H1 (cell line): ENCODE measurements around the gene KLHDC7A. TPM values are rescaled to one million over a fixed set of nuclear protein-coding genes. Genes with fewer than 3 reads are reported as not detected.
A peak's percentile ranks its signal among the peaks of the same experiment; 100 is the strongest.

Experiments
- CTCF ChIA-PET: fragments of 300-600 bp; sonication (Branson Sonifier 250); formaldehyde crosslinking; loops from one replicate; lab custom pipeline; 2021; ENCODE audit not compliant: partially characterized antibody; lab: Charles Lee
- POLR2A ChIA-PET: fragments of 300-600 bp; sonication (Branson Sonifier 250); formaldehyde crosslinking; loops from one replicate; lab custom pipeline; 2021; ENCODE audit warnings: inconsistent platforms; ENCODE audit not compliant: partially characterized antibody; lab: Charles Lee
- DNase-seq, 2 experiments: peaks; one replicate each; pipeline versions ENCODE4 v3.0.0 to v3.0.0-alpha.2; 2010 to 2022; ENCODE audit warnings: low spot score in 2 of 2, low read depth in 1 of 2, mixed read lengths in 1 of 2
- FAIRE-seq: peaks from 2 replicates; lab custom pipeline; 2011; peaks lifted over from hg19 to GRCh38; lab: Jason Lieb, UNC
- H2AFZ ChIP-seq: 2 replicates; pipeline ENCODE4 v1.8.1; 2012; ENCODE audit warnings: low read length, inconsistent platforms
- H2AK5ac ChIP-seq: 2 replicates; pipeline ENCODE4 v1.6.1; 2013; ENCODE audit warnings: low read depth, low read length
- H2BK120ac ChIP-seq: replicated peaks from 2 replicates; pipeline ENCODE3; 2013; ENCODE audit warnings: low read depth, low read length, inconsistent platforms
- H2BK12ac ChIP-seq: 2 replicates; pipeline ENCODE4 v1.6.1; 2013; ENCODE audit warnings: low read depth, low read length
- H2BK15ac ChIP-seq: 2 replicates; pipeline ENCODE4 v1.6.1; 2013; ENCODE audit warnings: low read length
- H2BK20ac ChIP-seq: 2 replicates; pipeline ENCODE4 v1.6.1; 2013; ENCODE audit warnings: low read length
- H2BK5ac ChIP-seq: 2 replicates; pipeline ENCODE4 v1.6.1; 2013; ENCODE audit warnings: low read depth, low read length
- H3K14ac ChIP-seq: 2 replicates; pipeline ENCODE4 v1.6.1; 2013; ENCODE audit warnings: inconsistent platforms; ENCODE audit not compliant: insufficient read length
- H3K18ac ChIP-seq: 2 replicates; pipeline ENCODE4 v1.6.1; 2013; ENCODE audit warnings: low read length; ENCODE audit errors: extremely low read depth
- H3K23ac ChIP-seq: 2 replicates; pipeline ENCODE4 v1.6.1; 2013; ENCODE audit warnings: inconsistent platforms; ENCODE audit not compliant: insufficient read length
- H3K23me2 ChIP-seq: 2 replicates; pipeline ENCODE4 v1.6.1; 2013; ENCODE audit warnings: low read depth, low read length
- H3K27ac ChIP-seq: 2 replicates; pipeline ENCODE4 v1.6.1; 2011; ENCODE audit warnings: low read depth, low read length, inconsistent platforms
- H3K27me3 ChIP-seq, 4 experiments: replicated peaks in 1 of 4; 1 replicate in 1 of 4; 2 replicates in 3 of 4; pipeline versions ENCODE4 v1.6.1 to v1.8.1; 2011 to 2013; ENCODE audit warnings: low read length in 3 of 4, mild to moderate bottlenecking in 3 of 4, inconsistent platforms in 2 of 4, mixed read lengths in 2 of 4, moderate library complexity in 1 of 4; ENCODE audit not compliant: control insufficient read depth in 3 of 4, insufficient read depth in 3 of 4; ENCODE audit errors: extremely low read depth in 1 of 4
- H3K36me3 ChIP-seq, 4 experiments: 2 replicates each; pipeline versions ENCODE4 v1.6.1 to v1.8.1; 2011 to 2013; ENCODE audit warnings: mild to moderate bottlenecking in 4 of 4, low read length in 3 of 4, moderate library complexity in 2 of 4, control low read depth in 1 of 4, inconsistent platforms in 1 of 4; ENCODE audit not compliant: insufficient read depth in 4 of 4, control insufficient read depth in 2 of 4
- H3K4ac ChIP-seq: replicated peaks from 2 replicates; pipeline ENCODE3; 2013; ENCODE audit warnings: low read length, low read depth, mixed read lengths, inconsistent platforms; ENCODE audit not compliant: insufficient read length
- H3K4me1 ChIP-seq, 4 experiments: replicated peaks in 1 of 4; 1 replicate in 1 of 4; 2 replicates in 3 of 4; pipeline versions ENCODE4 v1.6.1 to v1.8.1; 2011 to 2013; ENCODE audit warnings: low read length in 3 of 4, inconsistent platforms in 2 of 4, mixed read lengths in 1 of 4; ENCODE audit not compliant: insufficient read depth in 4 of 4, control insufficient read depth in 3 of 4
- H3K4me2 ChIP-seq, 2 experiments: 2 replicates each; pipeline versions ENCODE4 v1.6.1 to v1.8.1; 2011 to 2013; ENCODE audit warnings: low read depth in 2 of 2, low read length in 2 of 2, control low read depth in 1 of 2, inconsistent platforms in 1 of 2, mild to moderate bottlenecking in 1 of 2; ENCODE audit not compliant: insufficient read depth in 1 of 2
- H3K4me3 ChIP-seq, 4 experiments: fragments of 200-600, 300-600 bp in 1 of 4; sonication (generic), shearing (Covaris generic), sonication (Bioruptor Twin) in 1 of 4; 2 replicates each; pipeline versions ENCODE4 v1.5.1 to v1.8.1; 2011 to 2016; ENCODE audit warnings: low read length in 4 of 4, low read depth in 3 of 4, control low read depth in 2 of 4, inconsistent platforms in 2 of 4, mild to moderate bottlenecking in 2 of 4, mixed read lengths in 1 of 4, moderate library complexity in 1 of 4; ENCODE audit not compliant: insufficient read depth in 2 of 4; ENCODE audit errors: extremely low read depth in 1 of 4
- H3K56ac ChIP-seq: replicated peaks from 2 replicates; pipeline ENCODE3; 2013; ENCODE audit warnings: low read depth, mild to moderate bottlenecking, mixed read lengths, low read length, inconsistent platforms; ENCODE audit not compliant: insufficient read length
- H3K79me1 ChIP-seq: 2 replicates; pipeline ENCODE4 v1.6.1; 2013; ENCODE audit warnings: low read depth, low read length, control low read depth
- H3K79me2 ChIP-seq, 2 experiments: 2 replicates each; pipeline versions ENCODE4 v1.6.1 to v1.8.1; 2012 to 2013; ENCODE audit warnings: low read length in 2 of 2, mild to moderate bottlenecking in 2 of 2, inconsistent platforms in 1 of 2; ENCODE audit not compliant: insufficient read depth in 2 of 2, control insufficient read depth in 1 of 2
- H3K9ac ChIP-seq, 4 experiments: replicated peaks in 1 of 4; 1 replicate in 1 of 4; 2 replicates in 3 of 4; pipeline versions ENCODE4 v1.6.1 to v1.8.1; 2011 to 2013; ENCODE audit warnings: low read depth in 3 of 4, low read length in 3 of 4, control low read depth in 2 of 4, mild to moderate bottlenecking in 2 of 4, moderate library complexity in 2 of 4, inconsistent platforms in 1 of 4; ENCODE audit errors: extremely low read depth in 1 of 4
- H3K9me3 ChIP-seq, 2 experiments: 2 replicates each; pipeline versions ENCODE4 v1.6.1 to v1.8.1; 2012 to 2013; ENCODE audit warnings: mild to moderate bottlenecking in 2 of 2, moderate library complexity in 2 of 2, control low read depth in 1 of 2, inconsistent platforms in 1 of 2, low read depth in 1 of 2, low read length in 1 of 2, mixed read lengths in 1 of 2; ENCODE audit not compliant: insufficient read depth in 2 of 2
- H4K20me1 ChIP-seq, 2 experiments: replicated peaks in 1 of 2; 2 replicates each; pipeline versions ENCODE3 to v1.8.1; 2011 to 2013; ENCODE audit warnings: inconsistent platforms in 2 of 2, low read length in 2 of 2, mild to moderate bottlenecking in 1 of 2; ENCODE audit not compliant: insufficient read depth in 2 of 2, control insufficient read depth in 1 of 2
- H4K5ac ChIP-seq: 2 replicates; pipeline ENCODE4 v1.6.1; 2013; ENCODE audit warnings: low read length, low read depth, mixed read lengths, inconsistent platforms; ENCODE audit not compliant: insufficient read length
- H4K8ac ChIP-seq: 2 replicates; pipeline ENCODE4 v1.8.0; 2013; ENCODE audit warnings: mild to moderate bottlenecking, moderate library complexity, low read length, inconsistent platforms; ENCODE audit not compliant: insufficient read depth; ENCODE audit errors: extremely low read depth
- H4K91ac ChIP-seq: replicated peaks from 2 replicates; pipeline ENCODE3; 2013; ENCODE audit warnings: low read length, mixed read lengths, inconsistent platforms; ENCODE audit not compliant: insufficient read length
- CTCF ChIP-seq, 3 experiments: IDR thresholded peaks; 1 replicate in 2 of 3; 2 replicates in 1 of 3; pipeline versions ENCODE4 v1.5.1 to v1.6.1; 2011; ENCODE audit warnings: low read length in 3 of 3, mild to moderate bottlenecking in 3 of 3, inconsistent platforms in 2 of 3, low read depth in 1 of 3, moderate library complexity in 1 of 3; ENCODE audit not compliant: insufficient read depth in 1 of 3; ENCODE audit errors: control extremely low read depth in 1 of 3
- EZH2 ChIP-seq: fragments of 200-600 bp; sonication (generic); IDR thresholded peaks from 2 replicates; pipeline ENCODE4 v1.7.1; 2012; ENCODE audit warnings: low read depth, mild to moderate bottlenecking, moderate library complexity, low read length, inconsistent platforms; ENCODE audit not compliant: severe bottlenecking
- RAD21 ChIP-seq, 2 experiments: IDR thresholded peaks in 1 of 2; conservative IDR thresholded peaks in 1 of 2; 2 replicates each; pipeline ENCODE4 v1.6.1; 2011; ENCODE audit warnings: low read depth in 2 of 2, low read length in 2 of 2, improper control_type of control experiment in 1 of 2, inconsistent platforms in 1 of 2, mild to moderate bottlenecking in 1 of 2, moderate library complexity in 1 of 2
- SIX5 ChIP-seq: IDR thresholded peaks from 2 replicates; pipeline ENCODE4 v1.6.1; 2011; ENCODE audit warnings: mild to moderate bottlenecking, low read depth, low read length
- WGBS, 2 experiments: shearing (Covaris generic) in 1 of 2; methylation state at CpG; one replicate each; pipeline versions ENCODE4 v1.1.6 to v1.1.7; 2013 to 2015; ENCODE audit warnings: low lambda C conversion rate in 2 of 2, mixed read lengths in 2 of 2, inconsistent platforms in 1 of 2, low coverage in 1 of 2, missing lambda C conversion rate in 1 of 2; ENCODE audit not compliant: insufficient replicate concordance in 2 of 2, insufficient coverage in 1 of 2, insufficient read length in 1 of 2; ENCODE audit errors: extremely low coverage in 1 of 2, missing lambda C conversion rate in 1 of 2; 5-methylcytosine and 5-hydroxymethylcytosine counted together
- polyA plus RNA-seq, 7 experiments: library from polyadenylated mRNA; depleted of rRNA in 3 of 7; stranded (reverse) in 5 of 7; unstranded in 2 of 7; fragments of >200 nt in 5 of 7; fragments of 200-250 nt in 2 of 7; gene quantifications; 1 replicate in 5 of 7; 2 replicates in 1 of 7; 4 replicates in 1 of 7; pipeline versions ENCODE4 v1.2.1 to v1.2.3, GENCODE V29; 2011 to 2013; ENCODE audit warnings: missing spikeins in 2 of 7, mixed read lengths in 2 of 7
- total RNA-seq: library from RNA; stranded (reverse); fragmentation: NEBNext Ultra II Directional; extraction: Animal tissue kit (Norgen Biotek cat#: 25700); gene quantifications from 2 replicates; pipeline ENCODE4 v1.2.1, GENCODE V29; 2021

The KLHDC7A gene
- total and polyA plus RNA-seq, 2 of the 8 experiments (the other 6 are each of a cell fraction or from before 2014, with no cell fraction given), result 3.9 to 18.9 TPM

GRCh38 chr1:18468570-18468969 is 12.2 kb upstream of the KLHDC7A start:
- FAIRE-seq (no peak), DNase-seq (no peak)
- no peak overlapping the region for H3K4me3 ChIP-seq
- no peak overlapping the region for H3K56ac ChIP-seq
- H3K27ac ChIP-seq, result no peak overlapping the region
- H3K79me1 ChIP-seq, result no peaks in the 10 kb centered on the region
- H4K8ac ChIP-seq, result no peak overlapping the region
- no peaks in the 10 kb centered on the region for H3K79me2 ChIP-seq
- no peaks in the 10 kb centered on the region for H4K20me1 ChIP-seq
- H3K4me1 ChIP-seq, result no peaks in the 10 kb centered on the region; a peak in 1 of 7 replicates
- WGBS, 2 experiments, result 88% methylated on average over 6 of the region's 6 CpGs; no CpG with 5 or more reads in 1 of the 2 experiments
- POLR2A ChIA-PET, result interaction anchor here (0.7 to 3.3 kb wide), 3 partner anchors 12 to 59 kb away, joined by 3 to 19 read pairs (median 3); partner anchors contain the start of gene KLHDC7A
- peak overlapping the region; percentile 77; the same call in 1 of the 2 replicates for H2BK12ac ChIP-seq
- no peak overlapping the region for H2AK5ac ChIP-seq
- H3K4ac ChIP-seq, result no peak overlapping the region
- no peaks in the 10 kb centered on the region for H3K27me3 ChIP-seq
- TF ChIP-seq SIX5, result no peak
- peak; percentile 18 to 45 (median 38) for TF ChIP-seq CTCF (IDR thresholded peaks at IDR 0.05; ENCODE audit: control extremely low read depth in 1 of 3, insufficient read depth in 1 of 3, low read depth in 1 of 3, low read length in 3 of 3)
- no peak for TF ChIP-seq EZH2
- TF ChIP-seq RAD21 (IDR thresholded peaks at IDR 0.05 in 1 of 2, conservative IDR thresholded peaks at IDR 0.05 in 1 of 2; ENCODE audit: low read depth in 2 of 2, low read length in 2 of 2), result peak; percentile 38 to 54; a peak in 3 of 4 replicates
- CTCF ChIA-PET, result interaction anchor here (1.0 to 4.8 kb wide), 23 partner anchors 9 to 643 kb away, joined by 3 to 26 read pairs (median 5); partner anchors contain the start of gene KLHDC7A
- peak overlapping the region; percentile 64; the same call in 1 of the 2 replicates for H2BK20ac ChIP-seq
- H2BK120ac ChIP-seq, result no peak overlapping the region
- H2BK15ac ChIP-seq, result peak overlapping the region; percentile 66; the same call in 1 of the 2 replicates
- no peak overlapping the region for H2AFZ ChIP-seq
- no peak overlapping the region for H3K14ac ChIP-seq
- no peaks in the 10 kb centered on the region for H3K9me3 ChIP-seq
- no peak overlapping the region for H2BK5ac ChIP-seq
- H3K18ac ChIP-seq, result no peak overlapping the region
- H4K91ac ChIP-seq, result no peak overlapping the region
- no peak overlapping the region for H3K23ac ChIP-seq
- no peak overlapping the region for H3K9ac ChIP-seq
- no peak overlapping the region for H3K4me2 ChIP-seq
- no peaks in the 10 kb centered on the region for H3K23me2 ChIP-seq
- H3K36me3 ChIP-seq, result no peaks in the 10 kb centered on the region
- no peak overlapping the region for H4K5ac ChIP-seq
